Limb (tissue), 2 donors: Measurements from ENCODE around the gene STAB2.

Experiments used
- DNase-seq, 2 donors: peaks; one replicate each; pipeline ENCODE4 v3.0.0-alpha.2; 2016; ENCODE audit errors: extremely low spot score in 2 of 2

Gene STAB2

DNA sequence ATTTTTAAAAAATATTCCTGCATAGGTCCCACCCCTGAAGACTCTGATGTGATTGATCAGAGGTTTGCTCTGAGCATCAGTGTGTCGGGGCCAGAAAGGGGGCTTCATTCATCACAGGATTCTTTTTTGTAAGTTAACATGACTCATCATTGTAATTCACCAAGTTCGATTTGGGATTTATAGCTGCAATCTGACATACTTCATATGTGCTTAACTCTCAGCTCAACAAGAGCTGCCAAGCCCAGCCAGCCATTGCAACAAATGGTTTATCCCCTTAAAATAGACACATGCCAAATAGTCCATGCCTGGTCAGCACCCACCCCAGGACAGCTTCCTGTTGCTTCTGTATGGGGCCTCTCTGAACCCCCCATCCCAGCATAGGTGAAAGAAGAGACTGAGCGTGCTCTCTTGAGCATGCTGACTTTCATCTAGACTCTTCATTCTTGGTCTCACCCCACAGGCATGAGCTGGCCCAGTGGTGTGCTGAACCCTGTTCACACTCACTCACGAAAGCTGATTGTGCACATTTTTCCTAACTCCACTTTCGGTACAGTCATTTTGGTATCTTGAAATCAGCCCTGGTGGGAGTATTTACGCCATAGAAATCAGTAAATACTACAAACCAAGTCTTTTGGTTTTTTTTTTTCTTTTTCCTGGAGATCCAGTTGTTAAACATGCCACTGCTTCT lies 101.4 kb downstream of the STAB2 start:
- DNase-seq: no peak

DNA sequence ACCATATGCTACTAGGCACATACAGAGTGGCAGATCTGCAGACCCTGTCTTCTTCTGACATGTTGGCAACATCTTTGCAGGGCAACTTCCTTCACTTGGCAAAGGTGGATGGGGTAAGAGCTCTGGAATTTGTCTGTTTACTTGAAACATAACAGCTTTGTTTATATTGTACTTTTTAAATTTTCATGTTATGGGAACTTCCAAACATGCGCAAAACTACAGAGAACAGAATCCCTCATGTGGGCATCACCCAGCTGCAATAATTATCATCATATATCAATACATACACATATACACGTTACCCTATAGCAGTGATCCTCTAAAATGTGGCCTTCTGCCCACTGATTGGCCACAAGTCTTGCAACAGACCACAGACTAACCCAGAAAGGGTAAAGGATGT lies 103.4 kb downstream of the STAB2 start:
- no peak for DNase-seq

DNA sequence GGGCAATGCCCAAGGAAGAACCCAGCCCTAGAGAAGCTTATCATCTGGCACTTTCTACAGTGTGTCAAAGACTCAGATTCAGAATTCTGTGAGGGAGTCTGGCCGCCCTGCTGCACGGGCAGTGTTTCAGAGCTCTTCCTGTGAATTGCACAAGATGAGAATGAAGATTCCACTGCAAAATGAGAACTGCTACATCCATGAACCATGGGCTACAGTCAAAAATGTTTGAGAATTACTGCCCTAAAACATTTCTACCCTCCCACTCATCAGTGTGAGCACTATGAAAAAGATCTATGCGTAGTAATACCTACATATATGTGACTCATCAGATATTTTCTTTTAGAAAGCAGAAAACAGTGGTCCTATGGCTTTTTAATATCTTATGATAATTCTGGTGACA lies 104.0 kb downstream of the STAB2 start:
- DNase-seq: no peak

DNA sequence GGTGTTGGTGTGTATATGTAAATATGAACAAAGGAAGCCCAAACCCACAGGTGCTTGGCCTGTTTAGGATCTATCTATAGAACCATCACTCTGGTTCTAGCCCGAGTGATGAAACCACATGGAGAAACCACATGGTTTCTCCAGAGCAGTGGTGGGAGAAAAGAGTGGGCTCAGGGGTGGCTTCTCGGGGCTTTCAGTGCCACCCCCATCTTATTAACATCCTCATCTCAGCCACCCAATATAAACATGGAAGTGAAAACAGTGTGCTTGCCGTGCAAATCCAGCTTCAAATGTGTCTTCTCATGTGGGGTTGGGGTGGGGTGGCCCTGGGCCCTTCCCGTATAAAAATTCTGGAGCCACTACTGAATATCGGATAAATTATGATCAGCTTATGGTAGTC lies 109.0 kb downstream of the STAB2 start:
- no peak for DNase-seq

GRCh38 chr12:103697971-103698751 lies 111.1 kb downstream of the STAB2 start:
- DNase-seq: no peak

GRCh38 chr12:103698752-103699560 lies 111.9 kb downstream of the STAB2 start:
- no peak for DNase-seq

DNA sequence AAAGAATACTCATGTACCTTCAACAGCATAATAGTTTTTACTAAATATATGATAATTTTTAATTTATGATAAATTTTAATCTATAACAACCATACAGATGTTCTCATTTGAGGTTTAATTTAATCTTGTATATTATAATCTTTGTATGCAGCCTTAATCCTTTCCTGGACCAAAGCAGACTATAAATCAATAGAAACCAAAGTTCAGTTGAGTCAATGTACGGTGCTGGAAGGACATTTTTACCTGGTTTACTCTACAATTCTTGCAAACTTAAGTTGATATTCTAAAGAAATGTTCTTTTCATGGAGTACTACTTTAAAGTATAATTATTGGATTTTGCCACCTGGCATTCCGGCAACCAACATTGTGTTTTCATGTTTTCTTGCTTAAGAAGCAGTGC lies 118.0 kb downstream of the STAB2 start:
- DNase-seq: no peak

- no peak for DNase-seq
These were observed 118.9 kb downstream of the STAB2 start for GRCh38 chr12:103705927-103706326.

GRCh38 chr12:103707446-103707845 lies 120.4 kb downstream of the STAB2 start:
- no peak for DNase-seq

GRCh38 chr12:103710544-103710943 lies 123.5 kb downstream of the STAB2 start:
- no peak for DNase-seq

DNA sequence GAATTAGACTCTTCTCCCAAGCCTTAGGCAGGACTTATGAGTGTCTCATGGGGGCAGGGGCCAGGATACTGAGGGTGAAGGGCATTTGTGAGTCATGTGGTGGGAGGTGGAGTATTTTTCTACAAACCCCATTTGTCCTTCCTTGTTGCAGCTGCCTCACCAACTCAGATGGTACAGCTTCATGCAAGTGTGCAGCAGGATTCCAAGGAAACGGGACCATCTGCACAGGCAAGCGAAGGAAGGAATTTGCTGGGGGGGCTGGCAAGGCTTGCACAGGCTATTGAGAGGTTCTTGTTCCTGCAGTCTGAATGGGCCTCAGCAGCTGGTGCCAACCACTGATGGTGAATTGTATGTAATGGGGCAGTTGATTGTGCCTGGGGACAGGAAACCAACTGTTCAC lies 125.1 kb downstream of the STAB2 start:
- DNase-seq: peak; percentile 18 to 31

- no peak for DNase-seq
These were observed 128.4 kb downstream of the STAB2 start for GRCh38 chr12:103715494-103715893.

DNA sequence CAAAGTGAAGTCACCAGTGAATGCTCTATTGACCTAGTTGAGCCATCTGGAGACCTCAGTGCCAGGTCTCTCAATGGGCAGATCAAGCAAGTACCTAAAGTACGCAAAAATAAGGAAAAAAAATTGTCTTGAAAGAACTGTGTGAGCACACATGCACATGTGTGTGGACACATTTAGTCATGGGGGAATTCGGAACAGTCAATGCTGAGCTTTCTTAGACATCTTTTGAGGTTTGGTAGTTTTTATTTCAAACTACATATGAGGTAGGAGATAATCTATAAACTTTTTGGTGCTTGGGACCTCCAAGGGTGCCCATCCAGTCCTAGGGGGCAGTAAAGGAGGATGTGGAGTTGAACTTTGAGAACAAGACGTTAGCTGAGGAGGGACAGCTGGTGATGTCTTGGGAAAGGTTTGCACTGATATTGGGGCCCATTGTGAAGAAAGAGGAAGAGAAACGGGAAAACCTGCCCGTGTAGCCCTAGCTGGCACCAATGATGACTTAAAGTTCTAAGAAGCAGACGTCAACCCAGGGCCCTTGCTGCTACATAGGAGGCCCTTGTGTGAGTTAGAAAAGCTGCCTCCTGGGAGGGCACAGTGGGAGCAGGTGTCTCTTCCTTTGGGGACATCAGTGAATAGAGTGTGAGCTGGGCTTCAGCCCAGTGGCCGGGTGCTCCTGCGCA lies 129.6 kb downstream of the STAB2 start:
- no peak for DNase-seq

DNA sequence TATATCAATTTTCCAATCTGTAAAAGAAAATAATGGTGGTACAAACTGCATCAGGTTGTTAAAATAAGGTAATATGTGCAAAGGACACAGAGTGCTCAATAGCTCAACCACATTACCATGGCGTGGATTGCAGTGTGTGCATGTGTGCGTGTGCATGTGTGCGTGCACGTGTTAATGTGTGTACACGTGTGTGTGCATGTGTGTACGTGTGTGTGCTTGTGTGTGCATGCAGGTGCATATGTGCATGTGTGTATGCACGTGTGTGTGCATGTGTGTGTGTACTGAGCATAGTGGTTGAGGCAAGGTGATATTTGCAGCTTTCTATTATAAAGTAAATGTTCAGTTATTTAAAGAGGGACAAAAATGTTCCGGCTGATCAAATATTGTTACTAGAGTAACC lies 138.3 kb downstream of the STAB2 start:
- no peak for DNase-seq

DNA sequence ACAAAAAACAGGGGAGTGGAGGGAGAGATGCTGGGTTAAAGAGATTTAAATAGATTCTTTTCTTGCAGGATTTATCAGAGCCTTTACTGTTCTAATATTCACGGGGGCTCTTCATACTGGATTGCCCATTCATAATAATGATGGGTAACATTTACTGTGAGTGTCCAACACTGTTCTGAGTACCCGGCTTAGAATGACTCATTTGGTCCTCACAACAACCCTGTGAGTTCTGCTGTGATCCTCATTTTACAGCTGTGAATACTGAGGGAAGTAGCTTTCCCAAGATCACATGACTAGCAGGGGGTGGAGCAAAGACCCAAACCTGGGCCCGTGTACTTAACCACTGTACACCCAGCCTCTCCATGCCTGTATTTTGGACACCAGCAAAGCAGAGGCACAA lies 140.6 kb downstream of the STAB2 start:
- DNase-seq: no peak

DNA sequence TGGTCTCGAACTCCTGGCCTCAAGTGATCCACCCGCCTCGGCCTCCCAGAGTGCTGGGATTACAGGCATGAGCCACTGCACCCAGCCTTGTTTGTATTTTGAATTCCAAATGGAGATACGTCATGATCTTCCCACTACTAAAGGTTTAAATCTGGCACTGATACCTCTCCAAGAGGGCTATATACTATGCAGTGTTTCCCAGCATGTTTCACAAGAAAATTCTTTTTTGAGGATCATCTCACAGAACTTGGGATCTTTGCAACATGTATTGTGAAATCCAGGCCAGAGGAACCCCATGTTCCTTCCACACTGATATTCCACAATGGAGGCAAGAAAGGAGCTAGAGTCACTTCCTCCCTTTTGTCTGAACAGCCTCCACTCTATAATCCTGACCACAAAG lies 141.2 kb downstream of the STAB2 start:
- DNase-seq: no peak

DNA sequence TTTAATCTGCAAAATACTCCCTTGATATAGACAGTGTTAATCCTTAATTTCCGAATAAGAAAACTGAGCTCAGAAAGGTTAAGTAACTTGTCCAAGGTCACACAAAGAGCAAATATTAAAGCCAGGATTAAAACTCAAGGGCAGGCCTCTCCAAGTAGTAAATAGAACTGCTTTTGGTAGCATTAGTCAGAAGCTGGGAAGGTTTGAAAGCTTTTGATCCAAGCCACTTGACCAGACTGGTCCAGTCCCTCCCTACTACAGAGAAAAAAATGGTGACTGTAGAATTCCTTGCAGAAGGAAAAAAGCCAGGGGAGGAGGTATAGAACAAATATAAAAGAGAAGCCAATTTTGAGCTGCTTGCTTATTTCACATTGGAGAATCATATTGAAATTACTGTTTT lies 142.4 kb downstream of the STAB2 start:
- no peak for DNase-seq

DNA sequence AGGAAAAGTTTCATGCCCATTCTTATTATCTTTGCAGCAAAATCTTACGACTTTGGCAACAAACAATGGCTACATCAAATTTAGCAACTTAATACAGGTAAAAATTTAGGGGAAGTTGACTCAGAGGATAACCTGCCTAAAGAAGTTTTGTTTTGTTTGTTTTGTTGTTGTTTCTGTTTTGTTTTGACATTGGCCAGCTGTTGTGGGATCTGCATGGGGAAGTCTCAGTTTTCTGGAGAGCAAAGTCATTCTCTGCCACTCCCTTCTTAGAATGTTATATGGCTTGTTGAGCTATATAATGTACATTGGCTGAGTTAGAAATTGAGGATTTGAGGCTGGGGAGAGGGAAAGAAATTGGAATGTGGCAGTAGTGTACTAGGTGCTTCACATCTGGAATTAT lies 144.5 kb downstream of the STAB2 start:
- DNase-seq: no peak

DNA sequence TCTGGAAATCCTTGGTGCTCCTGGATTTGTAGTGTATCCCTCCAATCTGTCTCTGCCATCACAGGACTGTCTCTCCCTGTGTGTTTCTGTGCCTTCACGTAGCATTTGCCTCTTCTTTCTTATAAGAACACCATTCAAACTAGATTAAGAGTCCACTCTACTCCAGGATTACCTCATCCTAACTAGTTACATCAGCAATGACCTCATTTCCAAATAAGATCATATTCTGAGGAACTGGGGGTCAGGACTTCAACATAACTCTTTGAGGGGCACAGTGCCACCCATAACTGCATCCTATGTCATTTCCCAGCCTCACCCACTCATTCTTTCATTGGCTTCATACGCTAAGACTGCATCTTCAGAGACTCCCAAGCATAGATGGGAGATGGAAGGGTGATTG lies 147.8 kb downstream of the STAB2 start:
- no peak for DNase-seq

DNA sequence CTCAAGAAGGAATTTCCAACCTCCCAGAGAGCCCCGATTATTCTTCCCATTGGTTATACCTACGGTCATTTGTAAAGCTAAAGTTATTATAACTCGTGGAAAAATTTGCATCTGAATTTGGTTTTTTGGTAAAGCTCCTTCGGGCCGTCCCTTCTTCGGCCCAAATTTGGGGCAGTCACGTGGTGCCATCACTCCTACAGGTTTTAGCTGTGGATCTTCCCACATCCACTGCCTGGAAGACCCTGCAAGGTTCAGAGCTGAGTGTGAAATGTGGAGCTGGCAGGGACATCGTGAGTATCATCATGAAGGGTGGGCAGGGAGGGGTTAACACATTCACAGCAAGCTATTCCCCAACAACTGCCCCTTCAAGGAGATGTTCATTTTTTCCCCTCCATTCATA lies 148.2 kb downstream of the STAB2 start:
- no peak for DNase-seq

DNA sequence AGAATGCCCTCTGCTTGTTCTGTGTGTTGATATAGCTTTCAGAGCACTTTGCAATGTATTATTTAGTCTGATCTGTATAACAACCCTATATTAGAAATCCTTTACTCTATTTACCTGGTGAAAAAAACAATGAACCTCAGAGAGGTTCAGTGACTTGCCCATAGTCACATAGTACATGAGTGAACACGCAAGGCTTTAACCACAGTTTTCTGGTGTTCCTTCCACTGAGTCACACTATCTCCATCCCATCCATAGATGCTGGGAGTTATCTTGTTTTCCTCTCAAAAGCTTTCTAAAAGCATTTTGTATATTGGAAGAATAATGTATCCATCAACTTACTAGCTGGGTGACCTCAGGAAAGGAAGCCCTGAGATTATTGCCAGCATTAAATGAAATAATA lies 149.5 kb downstream of the STAB2 start:
- no peak for DNase-seq

GRCh38 chr12:103737881-103738280 lies 150.8 kb downstream of the STAB2 start:
- DNase-seq: no peak
